Measurements from ENCODE around the gene PRR23E. TPM values are rescaled to one million over a fixed set of nuclear protein-coding genes. Genes with fewer than 3 reads are reported as not detected.

Gene PRR23E
- total and polyA plus RNA-seq, 4 donors = not detected

DNA sequence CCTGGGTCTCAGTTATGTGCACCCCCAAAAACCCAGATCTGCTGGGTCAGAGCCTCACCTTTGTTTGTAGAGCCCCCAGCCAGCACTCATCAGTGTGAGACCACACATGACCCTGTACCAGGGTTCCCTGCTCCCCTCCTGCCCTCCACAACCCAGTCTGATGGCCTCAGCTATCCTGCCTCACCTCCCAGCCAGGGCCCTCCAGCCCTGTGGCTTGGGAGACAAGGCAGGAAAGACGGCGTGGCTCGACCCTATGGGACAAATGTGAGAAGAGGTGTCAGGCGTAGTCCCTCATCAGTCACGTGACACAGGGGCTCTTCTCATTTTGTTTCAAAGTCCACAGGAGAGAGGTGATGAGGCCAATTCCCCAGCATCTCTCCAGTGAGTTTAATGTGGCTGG is 28.3 kb upstream of the PRR23E start:
- H3K27ac ChIP-seq (ENCODE audit: low read depth in 1 of 2, low read length in 1 of 2) = no peak overlapping the region
- TF ChIP-seq, protein P1, sequence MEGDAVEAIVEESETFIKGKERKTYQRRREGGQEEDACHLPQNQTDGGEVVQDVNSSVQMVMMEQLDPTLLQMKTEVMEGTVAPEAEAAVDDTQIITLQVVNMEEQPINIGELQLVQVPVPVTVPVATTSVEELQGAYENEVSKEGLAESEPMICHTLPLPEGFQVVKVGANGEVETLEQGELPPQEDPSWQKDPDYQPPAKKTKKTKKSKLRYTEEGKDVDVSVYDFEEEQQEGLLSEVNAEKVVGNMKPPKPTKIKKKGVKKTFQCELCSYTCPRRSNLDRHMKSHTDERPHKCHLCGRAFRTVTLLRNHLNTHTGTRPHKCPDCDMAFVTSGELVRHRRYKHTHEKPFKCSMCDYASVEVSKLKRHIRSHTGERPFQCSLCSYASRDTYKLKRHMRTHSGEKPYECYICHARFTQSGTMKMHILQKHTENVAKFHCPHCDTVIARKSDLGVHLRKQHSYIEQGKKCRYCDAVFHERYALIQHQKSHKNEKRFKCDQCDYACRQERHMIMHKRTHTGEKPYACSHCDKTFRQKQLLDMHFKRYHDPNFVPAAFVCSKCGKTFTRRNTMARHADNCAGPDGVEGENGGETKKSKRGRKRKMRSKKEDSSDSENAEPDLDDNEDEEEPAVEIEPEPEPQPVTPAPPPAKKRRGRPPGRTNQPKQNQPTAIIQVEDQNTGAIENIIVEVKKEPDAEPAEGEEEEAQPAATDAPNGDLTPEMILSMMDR (IDR thresholded peaks at IDR 0.05; ENCODE audit: control extremely low read depth, extremely low read depth) = no peak
- DNase-seq = no peak

GRCh38 chr3:127165036-127165435 is 27.9 kb upstream of the PRR23E start:
- Histone ChIP-seq H3K9ac (ENCODE audit: insufficient read depth in 1 of 2, low read length in 2 of 2) (no peak overlapping the region), H3K27ac (ENCODE audit: low read depth in 1 of 2, low read length in 1 of 2) (no peak overlapping the region), H3K27me3 (ENCODE audit: control insufficient read depth in 3 of 3, insufficient read depth in 3 of 3, low read length in 2 of 3) (no peaks in the 10 kb centered on the region), H3K4me3 (no peak overlapping the region), H3K9me3 (ENCODE audit: control insufficient read depth in 4 of 4, insufficient read depth in 3 of 4, low read length in 3 of 4) (no peaks in the 10 kb centered on the region), H3K4me1 (ENCODE audit: control insufficient read depth in 5 of 5, insufficient read depth in 5 of 5, low read length in 5 of 5) (no peaks in the 10 kb centered on the region), H3K36me3 (ENCODE audit: control insufficient read depth in 4 of 4, insufficient read depth in 4 of 4, low read length in 4 of 4) (no peaks in the 10 kb centered on the region)
- DNase-seq (no peak), ATAC-seq (ENCODE audit: insufficient read depth, low FRiP score) (no peak)
- TF ChIP-seq, protein P1 (IDR thresholded peaks at IDR 0.05; ENCODE audit: control extremely low read depth, extremely low read depth) = no peak
- 92 to 97% methylated on average over 2 of the region's 2 CpGs for WGBS, 2 donors

More for the DNA sequence above, 28.3 kb upstream of the PRR23E start:
- Histone ChIP-seq H3K4me1 (ENCODE audit: control insufficient read depth in 5 of 5, insufficient read depth in 5 of 5, low read length in 5 of 5) (no peaks in the 10 kb centered on the region), H3K9ac (ENCODE audit: insufficient read depth in 1 of 2, low read length in 2 of 2) (no peak overlapping the region), H3K9me3 (ENCODE audit: control insufficient read depth in 4 of 4, insufficient read depth in 3 of 4, low read length in 3 of 4) (peaks cover 0 to 2% (median 0%) of the 10 kb centered on the region in 4 donors), H3K36me3 (ENCODE audit: control insufficient read depth in 4 of 4, insufficient read depth in 4 of 4, low read length in 4 of 4) (no peaks in the 10 kb centered on the region), H3K4me3 (no peak overlapping the region), H3K27me3 (ENCODE audit: control insufficient read depth in 3 of 3, insufficient read depth in 3 of 3, low read length in 2 of 3) (no peaks in the 10 kb centered on the region)
- ATAC-seq (ENCODE audit: insufficient read depth, low FRiP score) = no peak
- 70 to 71% methylated on average over 5 of the region's 5 CpGs for WGBS, 2 donors

GRCh38 chr3:127165694-127166485 is 27.0 kb upstream of the PRR23E start:
- H3K4me1 ChIP-seq (ENCODE audit: control insufficient read depth in 5 of 5, insufficient read depth in 5 of 5, low read length in 5 of 5) = no peaks in the 10 kb centered on the region
- no peak overlapping the region for H3K27ac ChIP-seq (ENCODE audit: low read depth in 1 of 2, low read length in 1 of 2)
- 66 to 70% methylated on average over 5 of the region's 5 CpGs for WGBS, 2 donors
- H3K36me3 ChIP-seq (ENCODE audit: control insufficient read depth in 4 of 4, insufficient read depth in 4 of 4, low read length in 4 of 4) = no peaks in the 10 kb centered on the region
- H3K27me3 ChIP-seq (ENCODE audit: control insufficient read depth in 3 of 3, insufficient read depth in 3 of 3, low read length in 2 of 3) = peaks cover 0 to 4% (median 0%) of the 10 kb centered on the region in 3 donors
- TF ChIP-seq, protein P1 (IDR thresholded peaks at IDR 0.05; ENCODE audit: control extremely low read depth, extremely low read depth) = no peak
- H3K9ac ChIP-seq (ENCODE audit: insufficient read depth in 1 of 2, low read length in 2 of 2) = no peak overlapping the region
- H3K4me3 ChIP-seq = no peak overlapping the region
- DNase-seq (no peak), ATAC-seq (ENCODE audit: insufficient read depth, low FRiP score) (no peak)
- no peaks in the 10 kb centered on the region for H3K9me3 ChIP-seq (ENCODE audit: control insufficient read depth in 4 of 4, insufficient read depth in 3 of 4, low read length in 3 of 4)
